Neural progenitor cell (in vitro differentiated cells): ENCODE data around the gene RASGRP2.

Experiments used
- CTCF ChIP-seq: fragments of 200-600 bp; sonication (generic); IDR thresholded peaks from 2 replicates; pipeline ENCODE4 v1.5.1; 2017; ENCODE audit warnings: antibody characterized with exemption, mild to moderate bottlenecking
- EZH2 ChIP-seq: fragments of 200-600 bp; sonication (generic); IDR thresholded peaks from 2 replicates; pipeline ENCODE4 v1.6.1; 2017; ENCODE audit warnings: antibody characterized with exemption, mild to moderate bottlenecking, moderate library complexity

- TF ChIP-seq EZH2 (no peak), CTCF (peak; percentile 81)
Observed at GRCh38 chr11:64767344-64768299, 23.7 kb upstream of the RASGRP2 start.
